Hypothalamus (tissue), 51 donors: ENCODE results near the gene CDKN2B-AS1.

ENCODE experiments used
- DNase-seq, 51 donors: peaks; one replicate each; lab custom pipeline; 2025; lab: John Stamatoyannopoulos, UW

CDKN2B-AS1 gene

GRCh38 chr9:21982391-21982790 lies 12.2 kb upstream of the CDKN2B-AS1 start:
- no peak for DNase-seq

GRCh38 chr9:21982861-21983560 lies 11.6 kb upstream of the CDKN2B-AS1 start:
- DNase-seq, result no peak

GRCh38 chr9:21983561-21983935 lies 11.0 kb upstream of the CDKN2B-AS1 start:
- DNase-seq, result no peak

- no peak for DNase-seq
Measured at GRCh38 chr9:21984101-21984500, 10.5 kb upstream of the CDKN2B-AS1 start.

- no peak for DNase-seq
Measured at GRCh38 chr9:21985964-21986667, 8.5 kb upstream of the CDKN2B-AS1 start.

GRCh38 chr9:21988056-21988990 lies 6.3 kb upstream of the CDKN2B-AS1 start:
- DNase-seq, result no peak

- no peak for DNase-seq
Measured at GRCh38 chr9:21989440-21990189, 5.0 kb upstream of the CDKN2B-AS1 start.

- no peak for DNase-seq
Measured at GRCh38 chr9:21991072-21991959, 3.3 kb upstream of the CDKN2B-AS1 start.

GRCh38 chr9:21993007-21993406 lies 1.6 kb upstream of the CDKN2B-AS1 start:
- DNase-seq, result no peak

GRCh38 chr9:21993893-21994555 lies 567 bp upstream of the CDKN2B-AS1 start, which contains the start of gene CDKN2A:
Gene CDKN2A (minus strand): TSS chr9:21994392.
- DNase-seq, result peak in 5 of 51 donors; percentile 25 to 41 (median 39)

- peak in 25 of 51 donors; percentile 12 to 67 (median 31) for DNase-seq
Measured at GRCh38 chr9:21995006-21995665, 545 bp downstream of the CDKN2B-AS1 start.

- DNase-seq, result peak in 7 of 51 donors; percentile 15 to 45 (median 32)
Measured at GRCh38 chr9:21995666-21996398, 1.2 kb downstream of the CDKN2B-AS1 start.

- DNase-seq, result no peak
Measured at GRCh38 chr9:21996438-21996837, 1.8 kb downstream of the CDKN2B-AS1 start.

GRCh38 chr9:21996858-21997257 lies 2.3 kb downstream of the CDKN2B-AS1 start:
- DNase-seq, result no peak

- no peak for DNase-seq
Measured at GRCh38 chr9:21997480-21997879, 2.9 kb downstream of the CDKN2B-AS1 start.

- no peak for DNase-seq
Measured at GRCh38 chr9:21998026-21998425, 3.4 kb downstream of the CDKN2B-AS1 start.

- DNase-seq, result no peak
Measured at GRCh38 chr9:22002038-22002437, 7.4 kb downstream of the CDKN2B-AS1 start.
